GM20431 (cell line): Measurements from ENCODE around the gene RHBDD1.
"Not testable (repeated sequence)": the region's sequence is repeated elsewhere in the genome, so short reads cannot be mapped to it uniquely, and the experiment has no call there.

Source experiments
- in situ Hi-C: fragments of 300-500 bp; cut with MseI, MboI; formaldehyde crosslinking; loops from one replicate; pipeline ENCODE4 v1.15.0; 2020; ENCODE audit warnings: low sequenced_read_pairs; ENCODE audit not compliant: unreplicated experiment

RHBDD1 gene

DNA sequence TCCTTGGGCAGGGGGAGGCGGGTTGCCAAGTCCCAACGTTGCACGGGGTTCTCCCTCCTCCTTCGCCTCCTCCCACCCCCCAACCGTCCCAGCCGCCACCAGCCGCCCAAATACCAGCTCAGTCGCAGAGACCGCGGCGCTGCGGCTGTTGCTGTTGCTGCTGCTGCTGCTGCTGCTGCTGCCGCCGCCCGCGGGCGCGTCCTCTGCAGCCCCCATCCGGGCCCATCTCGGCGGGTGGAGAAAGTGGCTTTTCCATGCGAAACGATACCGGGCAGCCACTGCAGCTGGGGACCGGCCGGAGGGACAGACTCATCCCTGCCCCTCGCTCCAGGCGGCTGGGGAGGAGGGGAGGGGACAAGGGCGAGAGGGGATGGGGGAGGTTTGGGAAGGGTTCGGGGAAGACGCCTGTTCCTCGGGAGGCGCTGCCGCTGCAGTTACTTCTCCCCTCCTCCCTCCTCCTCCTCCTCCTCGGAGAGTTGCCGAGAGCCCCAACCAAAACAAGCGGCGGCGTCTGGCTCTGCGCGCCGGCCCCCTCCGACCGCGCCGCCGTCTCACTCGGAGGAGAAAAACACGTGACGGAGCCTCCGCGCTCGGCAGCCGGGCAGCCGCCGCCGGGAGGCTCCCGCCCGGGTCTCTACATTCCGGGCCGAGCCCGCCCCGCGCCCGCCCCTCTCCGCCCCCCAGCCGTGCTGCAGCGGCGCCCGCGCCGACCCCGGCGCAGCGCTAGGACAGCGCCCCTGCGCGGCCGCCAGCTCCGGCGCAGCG is 36.5 kb upstream of the RHBDD1 start, which contains the start of gene IRS1:
Gene IRS1 (minus strand): TSS at position 610 of the 765 bp plus-strand sequence. CDS start 1,082 bp downstream, outside the sequence.
- in situ Hi-C loops = no loop called here

DNA sequence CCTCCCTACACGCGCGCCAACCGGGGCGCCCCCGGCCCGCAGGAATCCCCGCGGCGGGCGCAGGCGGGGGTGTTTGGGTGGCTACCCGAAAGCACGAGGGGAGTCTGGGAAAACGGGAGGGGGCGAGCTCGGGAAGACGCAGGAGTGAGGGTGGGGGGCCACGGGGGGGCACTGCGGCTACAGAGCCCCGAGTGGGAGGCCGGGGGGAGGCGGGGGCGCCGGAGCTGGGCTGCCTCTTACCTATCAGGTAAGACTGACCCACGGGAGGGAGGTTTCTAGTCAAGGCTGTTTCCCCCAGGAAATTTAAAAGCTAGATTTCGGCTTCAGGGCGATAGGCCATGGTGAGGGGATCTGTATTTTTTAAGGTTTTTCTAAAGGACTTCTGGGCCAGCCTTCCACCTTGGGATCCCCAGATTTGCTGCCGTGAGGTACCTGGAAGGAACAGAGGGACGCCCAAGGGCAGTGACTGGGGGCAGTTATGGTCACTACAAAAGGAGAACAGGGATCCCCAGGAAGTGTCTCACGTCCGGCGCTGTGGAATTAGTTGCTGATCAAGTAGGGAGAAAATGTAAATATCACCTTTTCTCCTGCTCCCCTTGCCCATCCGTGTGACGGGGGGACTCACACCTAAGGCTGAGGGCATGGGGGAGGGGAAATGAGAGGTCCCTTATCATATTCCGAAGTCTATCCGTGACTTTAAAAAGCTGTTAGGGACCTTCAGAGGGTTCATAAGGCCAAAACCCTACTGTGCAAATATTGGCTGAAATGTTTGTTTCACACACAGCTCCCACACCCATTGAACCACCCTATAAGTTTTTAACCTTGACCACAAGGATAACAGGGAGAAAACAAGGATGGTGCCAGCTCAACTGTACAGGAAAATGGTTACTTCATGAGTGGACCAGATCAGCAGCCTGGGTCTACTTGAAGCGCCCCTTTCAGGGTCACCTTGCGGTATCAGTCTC is 35.6 kb upstream of the RHBDD1 start:
- in situ Hi-C loops = loop anchor here (10.0 to 25.0 kb wide), 2 partner anchors 185 to 913 kb away; no protein-coding TSS in a partner anchor

DNA sequence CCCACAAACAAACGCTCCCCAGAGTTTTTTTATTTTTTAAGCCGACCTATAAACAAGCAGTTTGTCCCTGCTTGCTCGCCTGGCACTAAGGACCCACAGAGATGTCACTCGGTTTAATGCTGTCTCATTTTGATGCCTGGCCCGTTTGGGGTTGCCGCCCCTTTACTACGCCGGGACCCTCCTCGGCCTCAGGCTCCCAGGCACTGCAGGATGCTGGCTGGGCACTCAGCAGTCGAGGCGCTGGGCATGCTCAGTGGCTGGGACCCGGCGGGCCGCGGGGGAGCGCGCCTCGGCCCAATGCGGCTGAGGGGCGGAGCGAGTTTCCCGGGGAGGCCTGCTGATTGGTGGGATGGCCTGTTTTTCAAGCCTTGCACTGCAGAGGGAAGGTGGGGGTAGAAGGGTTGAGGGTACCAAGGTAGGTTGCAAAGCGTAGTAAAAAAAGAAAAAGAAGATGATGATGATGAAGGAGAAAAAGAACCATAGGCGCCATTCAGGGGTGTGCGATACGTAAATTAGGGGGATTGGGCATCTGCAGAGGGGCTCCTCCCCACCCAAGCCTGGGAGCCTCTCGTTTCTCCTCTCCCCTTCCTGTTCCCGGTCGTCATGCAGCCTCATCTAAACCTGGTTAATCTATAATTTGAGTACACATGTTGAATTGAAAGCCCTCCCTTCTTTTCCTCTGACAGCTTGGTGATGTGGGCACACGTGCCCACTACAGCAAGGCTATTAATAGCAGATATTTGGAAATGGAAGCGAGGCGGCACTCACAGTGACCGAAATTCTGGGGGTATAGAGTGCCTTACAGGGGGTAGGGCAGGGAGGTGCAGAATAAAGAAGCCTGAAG is 34.7 kb upstream of the RHBDD1 start:
- in situ Hi-C loops = loop anchor here (10.0 to 25.0 kb wide), 2 partner anchors 184 to 914 kb away; no protein-coding TSS in a partner anchor

DNA sequence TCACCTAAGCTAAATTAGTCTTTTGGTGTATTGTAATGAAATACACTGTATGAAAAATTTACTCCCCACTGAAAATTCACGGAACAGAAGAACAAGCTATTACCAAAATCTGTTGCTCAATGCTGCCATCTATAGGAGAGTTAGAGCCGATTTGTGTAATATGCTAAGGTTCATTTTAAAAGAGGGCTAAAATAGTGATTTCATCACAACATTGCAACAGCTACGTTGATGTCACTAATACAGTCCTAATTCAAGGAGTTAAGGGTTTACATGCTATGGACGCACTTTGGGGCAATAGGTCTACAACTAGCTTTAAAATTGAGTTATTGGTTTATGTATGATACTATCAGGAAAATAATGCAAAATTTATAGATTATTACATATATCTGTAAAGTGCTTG is 33.3 kb upstream of the RHBDD1 start:
- in situ Hi-C loops = loop anchor here (10.0 to 25.0 kb wide), 2 partner anchors 182 to 915 kb away; no protein-coding TSS in a partner anchor

DNA sequence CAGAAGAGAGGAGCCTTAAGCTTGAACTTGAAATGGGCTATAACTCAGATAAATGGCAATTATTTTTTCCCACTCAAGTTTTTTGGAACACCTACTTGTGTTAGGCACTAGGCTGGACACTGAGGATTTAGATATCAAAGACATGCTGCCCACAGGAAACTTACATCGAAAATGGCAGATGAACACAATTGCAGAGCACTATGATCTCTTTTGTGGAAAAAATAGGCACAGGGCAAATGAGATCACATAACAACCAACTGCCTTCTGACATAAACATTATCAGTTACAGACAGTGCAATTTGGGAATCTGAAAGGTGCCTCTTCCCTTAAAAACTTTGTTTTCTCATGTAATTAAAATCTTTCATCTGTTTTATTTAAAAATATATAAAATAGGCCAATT is 32.4 kb upstream of the RHBDD1 start:
- in situ Hi-C loops = loop anchor here (10.0 to 25.0 kb wide), 2 partner anchors 181 to 916 kb away; no protein-coding TSS in a partner anchor

DNA sequence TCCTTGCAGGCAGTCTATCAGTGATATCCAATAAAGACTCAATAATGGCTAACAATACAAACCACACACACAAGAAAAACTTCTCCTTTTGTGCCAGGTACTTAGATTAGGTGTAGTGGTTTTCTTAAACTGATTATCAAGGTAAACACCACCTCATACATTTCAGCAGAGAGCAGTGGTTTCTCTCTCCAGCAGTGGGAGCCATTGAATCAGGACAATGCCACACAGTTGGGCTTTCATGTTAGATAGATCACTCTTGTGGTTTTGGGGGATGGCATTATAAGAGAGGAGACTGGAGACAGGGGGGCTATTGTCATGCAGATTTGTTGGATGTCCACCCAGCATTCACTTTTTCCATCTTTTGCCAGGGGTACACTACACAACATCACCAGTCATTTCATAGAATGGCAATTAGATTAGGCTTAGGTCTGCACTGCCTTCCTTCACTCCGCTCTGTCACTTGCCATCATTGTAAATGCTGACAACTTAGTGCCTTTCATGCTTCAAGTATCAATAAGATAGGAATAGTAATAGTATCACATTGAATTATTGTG is 22.6 kb upstream of the RHBDD1 start:
- in situ Hi-C loops = loop anchor here (25.0 kb wide), 1 partner anchor 926 kb away; no protein-coding TSS in a partner anchor

DNA sequence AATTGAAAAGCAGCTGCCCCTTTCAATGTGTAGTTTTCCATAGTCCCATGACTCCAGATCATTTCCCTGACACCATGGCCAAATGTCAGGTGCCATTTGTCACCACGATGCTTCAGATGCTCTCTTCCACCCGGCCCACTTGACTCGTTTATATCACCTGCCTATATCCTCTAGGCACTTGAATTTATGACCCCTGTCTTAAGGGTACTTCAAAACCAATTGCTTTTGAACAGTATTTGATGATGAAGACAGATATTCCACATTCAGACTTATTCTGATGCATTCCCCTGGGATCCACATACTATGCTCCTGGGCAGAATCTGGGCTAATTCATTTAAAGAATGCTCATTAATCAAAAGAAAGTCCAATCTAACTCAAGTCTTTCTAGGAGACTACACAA is 16.9 kb upstream of the RHBDD1 start:
- in situ Hi-C loops = loop anchor here (25.0 kb wide), 1 partner anchor 932 kb away; no protein-coding TSS in a partner anchor

DNA sequence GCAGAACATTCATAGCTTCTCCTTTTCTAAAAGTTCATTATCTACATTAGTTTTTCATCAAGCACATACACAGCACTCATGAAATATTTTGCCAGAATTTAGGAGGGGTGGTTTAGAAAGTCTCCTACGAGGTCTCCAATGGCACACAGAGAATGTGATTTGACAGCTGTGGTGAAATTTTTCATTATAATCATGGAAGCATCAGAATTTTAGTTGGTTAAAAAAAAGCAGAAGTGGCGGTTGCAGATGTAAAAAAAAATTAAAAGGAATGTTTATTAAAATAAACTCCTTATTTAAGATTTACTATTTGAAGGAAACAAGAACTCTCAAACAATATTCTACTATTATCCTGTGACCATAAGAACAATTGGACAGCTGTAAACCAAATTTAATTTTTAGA is 10.8 kb upstream of the RHBDD1 start:
- in situ Hi-C loops = no loop called here

DNA sequence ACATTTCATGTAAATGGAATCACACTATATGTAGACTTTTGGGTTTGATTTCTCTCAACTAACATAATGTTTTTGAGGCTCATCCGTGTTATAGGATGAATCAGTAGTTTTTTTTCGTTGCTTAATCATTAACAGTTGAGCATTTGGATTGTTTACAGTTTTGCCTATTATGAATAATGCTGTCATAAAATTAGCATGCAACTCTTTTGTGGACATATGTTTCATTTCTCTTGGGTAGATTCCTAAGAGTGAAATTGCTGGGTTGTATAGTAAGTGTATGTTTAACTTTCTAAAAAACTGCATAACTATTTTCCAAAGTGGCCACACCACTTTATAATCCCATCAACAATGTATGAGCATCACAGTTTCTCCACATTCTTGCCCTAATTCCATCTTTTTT is 7.7 kb upstream of the RHBDD1 start:
- in situ Hi-C loops = no loop called here

DNA sequence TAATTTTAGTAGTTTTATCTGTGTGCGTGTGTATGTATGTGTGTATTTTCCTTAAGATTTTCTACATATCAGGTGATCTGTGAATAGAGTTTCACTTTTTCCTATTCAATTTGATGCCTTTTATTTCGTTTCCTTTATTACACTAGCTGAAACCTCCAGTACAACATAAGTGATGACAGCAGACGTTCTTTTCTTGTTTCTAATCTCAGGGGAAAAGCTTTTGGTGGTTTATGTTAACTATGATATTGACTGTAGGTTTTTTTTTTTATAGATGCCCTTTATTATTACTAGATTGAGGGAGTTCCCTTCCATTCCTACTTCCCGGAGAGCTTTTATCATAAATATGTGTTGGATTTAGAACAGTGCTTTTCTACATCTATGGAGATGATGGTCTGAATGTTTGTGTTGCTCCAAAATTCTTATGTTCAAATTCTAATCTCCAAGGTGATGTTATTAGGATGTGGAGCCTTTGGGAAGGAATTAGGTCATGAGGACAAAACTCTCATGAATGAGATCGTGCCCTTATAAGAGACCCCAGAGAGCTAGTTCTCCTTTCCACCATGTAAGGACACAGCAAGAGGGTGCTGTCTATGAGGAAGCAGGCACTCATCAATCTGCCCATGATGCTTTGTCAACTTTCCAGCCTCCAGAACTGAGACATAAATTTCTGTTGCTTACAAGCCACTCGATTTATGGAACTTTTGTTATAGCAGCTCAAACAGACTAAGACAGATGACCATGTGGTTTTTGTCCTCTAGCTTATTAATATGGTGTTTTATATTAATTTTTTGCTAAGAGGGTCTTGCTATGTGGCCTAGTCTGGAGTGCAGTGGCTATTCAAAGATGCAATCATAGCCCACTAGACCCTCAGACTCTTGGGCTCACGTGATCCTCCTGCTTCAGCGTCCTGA is 5.9 kb upstream of the RHBDD1 start:
- in situ Hi-C loops = no loop called here

DNA sequence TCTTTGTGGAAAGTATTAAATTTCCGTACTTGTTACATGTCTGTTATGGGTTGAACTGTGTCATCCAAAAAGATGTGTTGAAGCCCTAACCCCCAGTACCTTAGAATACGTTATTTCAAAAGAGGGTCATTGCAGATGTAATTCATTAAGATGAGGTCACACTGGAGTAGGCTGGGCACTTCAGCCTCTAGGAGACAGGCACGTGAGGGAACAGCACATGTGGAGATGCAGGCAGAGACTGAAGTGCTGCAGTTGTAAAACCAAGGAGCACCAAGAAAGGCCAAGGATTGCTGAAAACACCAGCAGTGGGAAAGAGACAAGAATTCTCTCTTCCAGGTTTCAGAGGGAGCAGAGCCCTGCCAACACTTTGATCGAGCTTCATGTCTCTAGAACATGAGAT is 4.6 kb upstream of the RHBDD1 start:
- in situ Hi-C loops = no loop called here

DNA sequence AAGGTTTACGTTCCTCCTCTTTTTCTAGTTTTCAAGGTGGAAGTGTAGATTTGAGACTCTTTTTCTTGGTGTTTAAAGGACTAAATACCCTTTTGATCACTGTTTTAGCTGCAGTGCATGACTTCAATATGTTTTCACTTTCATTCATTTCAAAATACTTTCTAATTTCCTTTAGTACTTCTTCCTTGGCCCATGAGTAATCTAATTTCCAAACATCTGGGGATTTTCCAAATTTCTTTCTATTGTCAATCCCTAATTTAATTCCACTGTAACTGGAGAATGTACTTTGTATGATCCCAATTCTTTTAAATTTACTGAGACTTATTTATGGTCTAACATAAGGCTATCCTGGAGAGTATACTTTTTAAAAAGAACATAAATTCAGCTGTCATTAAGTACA is 3.8 kb upstream of the RHBDD1 start:
- in situ Hi-C loops = no loop called here

DNA sequence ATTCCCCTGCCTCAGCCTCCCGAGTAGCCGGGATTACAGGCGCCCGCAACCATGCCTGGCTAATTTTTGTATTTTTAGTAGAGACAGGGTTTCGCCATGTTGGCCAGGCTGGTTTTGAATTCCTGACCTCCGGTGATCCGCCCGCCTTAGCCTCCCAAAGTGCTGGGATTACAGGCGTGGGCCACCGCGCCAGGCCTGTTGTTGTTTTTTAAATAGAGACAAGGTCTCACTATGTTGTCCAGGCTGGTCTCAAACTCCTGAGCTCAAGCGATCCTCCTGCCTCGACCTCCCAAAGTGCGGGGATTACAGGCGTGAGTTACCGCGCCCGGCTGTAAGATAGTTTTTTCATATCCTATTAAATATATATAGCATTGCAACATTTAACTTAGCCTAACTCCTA is 974 bp upstream of the RHBDD1 start:
- in situ Hi-C loops = not testable (repeated sequence)

DNA sequence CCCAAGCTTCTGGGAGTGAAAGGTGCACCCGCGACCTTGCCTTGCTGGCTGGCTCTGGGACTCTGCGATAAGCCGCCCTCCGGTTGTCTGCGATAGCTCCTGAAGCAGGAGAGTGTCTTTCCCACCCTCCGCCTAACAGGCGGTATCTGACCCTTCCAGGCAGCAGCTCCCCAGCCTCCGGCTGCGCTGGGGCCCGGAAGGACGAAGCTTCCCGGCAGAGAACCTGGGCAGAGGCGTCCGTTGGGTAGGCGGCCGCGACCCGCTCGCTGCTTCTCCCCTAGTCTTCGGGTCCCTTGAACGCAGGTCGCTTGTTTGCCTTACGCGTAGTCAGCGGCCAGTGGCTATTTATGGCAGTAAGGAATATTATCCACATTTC is 446 bp upstream of the RHBDD1 start:
- in situ Hi-C loops = no loop called here

DNA sequence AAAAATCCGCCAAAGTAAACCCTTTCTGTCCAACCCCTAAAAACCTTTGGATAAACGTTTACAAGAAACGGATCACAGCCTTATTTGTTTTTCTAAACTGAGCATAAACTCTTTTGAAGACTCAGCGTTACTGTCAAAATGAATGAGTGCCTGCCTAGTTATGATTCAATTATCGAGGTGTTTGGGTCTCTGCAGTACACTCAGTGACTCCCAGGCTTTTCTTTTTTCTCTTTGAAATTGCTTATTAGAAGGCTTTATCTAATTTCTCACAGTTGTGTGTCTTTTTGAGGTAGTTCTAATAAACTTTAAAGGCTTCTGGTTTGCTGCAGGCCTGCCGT is 663 bp downstream of the RHBDD1 start:
- in situ Hi-C loops = no loop called here

DNA sequence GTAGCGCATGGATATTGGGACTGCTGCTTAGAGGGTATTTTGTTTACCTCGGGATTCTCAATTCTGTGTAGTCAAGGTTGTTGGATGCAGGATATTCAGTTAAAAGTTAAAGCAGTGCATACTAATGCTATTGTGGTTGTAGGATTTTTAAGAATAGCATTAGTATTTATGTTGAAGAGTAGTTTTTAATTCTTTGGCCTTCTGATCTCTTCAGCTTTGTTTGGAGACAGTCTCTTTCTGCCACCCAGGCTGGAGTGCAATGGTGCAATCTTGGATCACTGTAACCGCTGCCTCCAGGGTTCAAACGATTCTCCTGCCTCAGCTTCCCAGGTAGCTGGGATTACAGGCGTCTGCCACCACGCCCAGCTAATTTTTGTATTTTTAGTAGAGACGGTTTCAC is 1.5 kb downstream of the RHBDD1 start:
- in situ Hi-C loops = no loop called here

DNA sequence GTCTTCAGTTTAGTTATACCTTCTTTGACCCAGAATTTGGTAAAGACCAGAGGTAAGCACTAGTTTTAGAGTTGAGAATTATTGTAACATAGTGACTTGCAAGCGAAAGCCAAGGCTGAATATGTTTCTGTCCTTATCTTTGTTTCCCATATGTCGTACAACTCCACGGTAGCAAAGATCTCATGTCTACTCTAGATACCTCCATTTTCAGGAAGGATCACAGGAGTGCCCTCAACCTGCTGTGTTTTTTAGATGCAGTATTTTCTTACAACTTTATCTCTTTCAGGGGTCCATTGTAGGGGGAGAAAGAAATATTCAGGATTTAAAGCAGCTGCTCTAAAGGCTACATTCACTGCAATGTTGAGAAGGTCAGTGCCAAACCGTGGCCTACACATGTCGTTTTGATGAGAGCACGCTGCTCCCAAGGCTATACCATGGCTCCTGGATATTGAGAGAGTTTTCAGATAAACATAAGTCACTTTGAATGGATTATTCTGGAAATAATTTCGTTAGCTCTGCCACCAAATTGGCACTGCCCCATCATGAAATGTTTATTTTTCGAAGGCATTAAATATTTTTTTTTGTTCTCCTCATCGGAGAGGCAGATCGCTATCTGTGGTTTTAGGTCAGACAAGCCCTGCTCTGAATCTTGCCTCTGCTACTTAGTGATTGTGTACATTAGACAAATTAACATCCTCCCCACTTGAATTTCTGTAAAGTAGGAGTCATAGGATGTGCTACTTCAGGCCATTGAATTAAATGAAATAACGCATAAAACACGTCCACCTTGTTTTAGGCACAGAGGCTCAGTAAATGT is 2.1 kb downstream of the RHBDD1 start:
- in situ Hi-C loops = no loop called here

DNA sequence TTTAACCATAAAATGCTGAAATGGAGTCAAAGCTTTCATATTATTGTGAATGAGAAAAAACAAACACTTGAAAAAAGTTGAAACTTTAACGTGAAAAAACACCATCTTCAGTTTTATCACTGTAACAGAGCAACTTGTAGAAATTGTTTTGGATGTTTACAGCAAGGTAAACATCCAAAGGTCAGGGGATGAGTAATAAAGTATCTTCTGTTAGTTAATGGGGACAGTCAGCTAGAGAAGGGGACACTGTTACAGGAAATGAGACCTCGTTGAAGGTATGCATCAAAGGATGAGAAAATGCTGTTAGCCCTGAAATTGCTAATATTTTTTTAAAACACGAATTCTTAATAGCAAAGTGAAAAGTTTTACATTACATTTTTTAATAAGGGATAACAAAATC is 2.9 kb downstream of the RHBDD1 start:
- in situ Hi-C loops = no loop called here
